GM12873 (cell line): ENCODE results near the gene TMC8.

Experiments used
- CTCF ChIP-seq: IDR thresholded peaks from 2 replicates; pipeline ENCODE4 v1.5.1; 2012; ENCODE audit warnings: low read depth, mild to moderate bottlenecking, moderate library complexity, low read length, control low read depth; ENCODE audit not compliant: insufficient read depth; ENCODE audit errors: missing control alignments

The TMC8 gene

DNA sequence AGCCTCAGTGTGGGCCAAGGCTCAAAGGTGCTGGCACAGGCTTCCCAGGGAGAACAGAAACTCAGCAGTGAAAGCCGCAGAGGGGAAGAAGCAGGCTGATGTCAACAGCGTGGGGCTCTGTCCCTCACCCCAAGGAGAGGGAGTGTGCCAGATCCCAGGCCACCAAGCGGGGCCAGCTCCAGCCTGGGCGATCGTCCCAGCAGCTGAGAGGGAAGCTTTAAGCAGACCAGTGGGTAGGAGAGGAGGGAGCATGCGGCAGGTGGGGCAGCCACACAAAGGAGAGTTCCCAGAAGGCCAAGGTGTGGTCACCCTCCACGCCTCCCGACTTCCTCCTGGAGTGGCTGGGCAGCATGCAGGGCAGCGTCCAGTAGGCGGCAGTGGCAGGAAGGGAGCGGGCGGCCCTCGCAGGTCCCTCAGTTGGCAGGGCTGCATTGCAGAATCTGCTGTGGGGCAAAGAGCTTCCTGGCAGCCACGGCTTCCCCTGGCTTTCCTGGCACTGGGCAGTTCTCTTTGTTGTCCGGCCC is 43.8 kb downstream of the TMC8 start:
- TF ChIP-seq CTCF = peak; percentile 10

DNA sequence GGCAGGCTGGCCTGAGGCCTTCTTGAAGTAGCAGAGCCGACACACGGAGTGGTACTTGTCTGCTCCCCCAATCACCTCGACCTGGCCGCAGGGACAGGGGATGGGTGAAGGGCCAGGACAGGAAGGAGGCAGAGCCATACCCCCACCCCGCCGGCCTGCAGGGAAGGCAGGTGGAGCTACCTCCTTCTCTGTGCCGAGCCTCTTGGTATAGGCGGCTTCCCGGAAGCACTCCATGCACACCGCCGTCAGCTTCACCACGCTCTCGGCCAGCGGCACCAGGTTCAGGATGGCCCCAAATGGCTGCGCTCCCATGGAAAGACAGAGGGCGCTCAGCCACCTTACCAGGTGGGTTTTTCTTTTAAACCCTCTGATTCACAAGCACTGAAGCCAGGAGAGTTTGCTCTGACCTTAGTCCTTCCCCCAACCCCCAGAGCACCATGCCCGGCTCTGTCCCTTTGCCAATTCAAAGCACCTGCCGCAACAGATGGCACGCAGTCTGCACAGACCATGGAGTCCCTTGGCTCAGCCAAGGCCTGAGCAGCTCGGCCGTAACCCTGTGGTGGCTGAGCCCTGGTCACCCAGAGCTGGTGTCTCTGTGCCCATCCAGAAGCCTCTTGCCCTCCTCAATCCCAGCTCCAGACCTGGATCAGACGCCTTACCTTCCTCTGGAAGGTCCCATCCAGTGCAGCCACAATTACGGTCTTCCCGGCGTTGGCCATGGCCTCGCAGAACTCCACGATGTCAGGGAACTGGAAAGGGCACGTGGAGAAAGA is 44.5 kb downstream of the TMC8 start:
- TF ChIP-seq CTCF = peak; percentile 11

DNA sequence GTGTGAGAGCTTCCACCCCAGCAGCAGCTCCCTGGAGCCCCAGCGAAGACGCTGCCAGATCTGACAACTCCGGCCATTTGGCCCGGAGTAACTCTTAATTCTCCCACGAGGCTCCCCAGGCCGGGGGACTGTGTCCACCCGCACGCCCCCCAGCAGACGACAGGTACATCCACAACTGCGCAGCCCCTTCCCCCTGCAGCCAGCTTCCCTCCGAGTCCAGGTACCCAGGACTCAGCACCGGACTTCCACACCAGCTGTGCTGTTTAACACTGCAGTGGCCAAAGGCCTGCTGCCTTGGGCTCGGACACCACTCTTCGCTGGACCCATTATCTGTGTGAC is 45.0 kb downstream of the TMC8 start:
- TF ChIP-seq CTCF = no peak

GRCh38 chr17:78176548-78177025 is 46.0 kb downstream of the TMC8 start:
- peak; percentile 100 for TF ChIP-seq CTCF

GRCh38 chr17:78179372-78179771 is 48.8 kb downstream of the TMC8 start:
- no peak for TF ChIP-seq CTCF

- TF ChIP-seq CTCF = no peak
Observed at GRCh38 chr17:78180083-78180482, 49.5 kb downstream of the TMC8 start.

DNA sequence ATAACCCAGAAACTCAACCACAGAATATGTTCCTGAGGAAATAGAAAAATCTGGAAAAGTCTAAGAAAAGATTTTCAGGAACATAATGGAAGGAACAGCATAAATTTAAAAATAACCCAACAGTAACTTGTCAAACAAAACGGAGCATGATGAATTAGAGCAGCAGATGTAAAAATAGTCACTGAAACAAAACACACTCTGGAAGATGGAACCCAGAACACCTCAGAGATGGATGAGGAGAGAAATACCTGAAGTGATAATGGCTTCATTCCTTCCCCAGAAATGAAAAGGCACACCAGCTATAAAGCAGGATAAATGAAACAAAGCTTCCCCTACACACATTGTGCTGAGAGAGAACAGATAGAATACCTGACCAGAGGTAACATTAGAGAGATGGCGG is 49.9 kb downstream of the TMC8 start:
- TF ChIP-seq CTCF = no peak
